CD4-positive, alpha-beta T cell treated with Interleukin-15 for 1 hour (primary cell): ENCODE measurements around the gene TOR4A.

Experiments
- DNase-seq: peaks from one replicate; pipeline ENCODE4 v3.0.0-alpha.2; 2020

TOR4A gene

DNA sequence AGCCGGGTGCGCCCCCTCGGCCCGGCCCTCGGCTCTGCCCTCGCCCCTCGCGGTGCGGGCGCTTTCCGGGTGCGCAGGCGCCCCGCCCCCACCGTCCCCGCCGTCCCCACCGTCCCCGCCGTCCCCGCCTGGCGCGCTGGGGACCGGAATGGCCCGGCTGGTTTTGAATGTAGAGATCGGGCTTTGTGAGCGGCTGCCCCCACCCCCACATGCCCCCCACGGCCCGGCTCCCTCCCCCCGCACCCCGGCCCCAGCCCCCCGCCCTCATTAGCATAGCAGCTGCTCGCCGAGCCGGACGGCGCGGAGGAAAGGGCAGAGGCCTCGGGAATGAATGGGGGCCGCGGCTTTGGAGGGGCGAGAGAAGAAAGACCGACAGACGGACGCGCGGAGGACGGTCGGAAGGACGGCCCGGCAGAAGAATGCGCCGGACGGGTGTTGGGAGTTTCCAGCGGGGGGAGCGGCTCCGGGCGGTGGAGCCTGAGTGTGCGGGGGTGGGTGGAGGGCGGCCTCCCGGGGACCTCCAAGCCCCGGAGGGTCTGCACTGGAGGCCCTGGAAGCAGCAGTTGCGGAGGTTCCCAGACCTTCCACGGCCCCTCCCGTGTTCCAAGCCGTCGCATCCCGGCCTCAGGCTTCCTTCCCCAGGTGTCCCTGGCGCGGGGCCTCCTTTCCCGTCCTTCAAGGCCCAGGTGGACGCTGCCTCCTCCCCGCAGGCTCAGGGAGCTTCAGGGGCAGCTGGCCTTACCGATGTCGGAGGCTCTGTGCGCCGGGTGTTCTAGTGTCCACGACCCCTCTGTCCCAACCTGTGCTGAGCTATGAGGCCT is 18.5 kb downstream of the TOR4A start:
- DNase-seq = no peak

DNA sequence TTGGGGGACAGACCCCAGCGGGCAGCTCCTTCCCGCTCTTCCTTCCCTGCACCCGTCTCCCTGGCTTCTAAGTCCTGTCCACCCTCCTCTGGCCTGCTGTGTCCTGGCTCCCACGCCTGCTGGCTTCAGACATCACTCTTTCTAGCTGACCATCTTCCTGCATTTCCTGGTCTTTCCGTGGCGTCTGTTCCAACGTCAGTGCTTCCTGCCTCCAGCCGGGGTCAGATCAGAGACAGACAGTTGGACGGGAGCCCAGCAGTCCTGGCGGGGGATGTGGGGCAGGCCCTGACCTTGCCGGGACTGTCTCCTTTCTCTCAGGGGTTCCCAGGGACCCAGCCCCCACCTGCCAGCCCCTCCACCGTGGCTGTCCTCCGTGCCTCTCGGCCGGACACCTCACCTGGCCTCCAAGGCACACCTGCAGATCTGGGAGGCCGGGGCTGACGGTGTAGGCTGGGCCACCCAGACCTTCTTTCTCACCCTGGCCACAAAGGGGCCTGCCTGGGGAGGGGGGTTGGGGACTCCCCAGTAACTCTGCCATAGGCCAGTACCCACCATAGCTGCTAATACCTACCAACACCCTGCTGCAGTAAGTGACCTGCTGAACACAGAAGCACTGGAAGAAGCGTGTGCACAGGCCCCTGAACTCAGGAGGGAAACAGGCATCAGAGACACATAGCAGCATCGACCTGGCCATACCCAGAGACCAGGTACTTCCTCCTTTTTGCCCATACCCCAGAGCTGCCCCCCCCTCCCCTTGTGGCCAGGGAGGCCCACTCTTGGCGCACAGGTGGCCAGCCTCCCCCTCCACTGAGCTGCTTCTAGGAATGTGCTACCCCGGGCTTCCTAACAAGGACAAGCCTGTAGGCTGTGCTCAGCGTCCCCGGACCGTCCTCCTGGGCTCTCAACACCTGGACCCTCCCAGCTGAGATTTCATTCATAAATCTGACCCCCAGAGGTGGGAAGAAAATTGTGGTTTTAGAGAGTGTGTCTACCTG is 19.4 kb downstream of the TOR4A start:
- no peak for DNase-seq

DNA sequence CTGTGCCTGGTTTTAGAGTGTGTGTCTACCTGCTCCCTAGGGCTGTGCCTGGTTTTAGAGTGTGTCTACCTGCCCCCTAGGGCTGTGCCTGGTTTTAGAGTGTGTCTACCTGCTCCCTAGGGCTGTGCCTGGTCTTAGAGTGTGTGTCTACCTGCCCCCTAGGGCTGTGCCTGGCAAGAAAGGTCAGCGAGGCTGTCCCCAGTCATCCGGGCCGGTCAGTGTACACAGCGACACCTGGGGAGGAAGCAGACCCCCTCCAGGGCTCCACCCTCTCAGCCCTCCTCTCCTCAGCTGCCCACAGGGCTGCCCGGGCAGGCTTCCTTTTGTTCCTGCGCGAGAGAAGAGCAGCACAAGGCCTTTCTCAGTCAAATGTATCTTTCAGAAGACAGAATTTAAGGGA is 20.4 kb downstream of the TOR4A start:
- DNase-seq = no peak

DNA sequence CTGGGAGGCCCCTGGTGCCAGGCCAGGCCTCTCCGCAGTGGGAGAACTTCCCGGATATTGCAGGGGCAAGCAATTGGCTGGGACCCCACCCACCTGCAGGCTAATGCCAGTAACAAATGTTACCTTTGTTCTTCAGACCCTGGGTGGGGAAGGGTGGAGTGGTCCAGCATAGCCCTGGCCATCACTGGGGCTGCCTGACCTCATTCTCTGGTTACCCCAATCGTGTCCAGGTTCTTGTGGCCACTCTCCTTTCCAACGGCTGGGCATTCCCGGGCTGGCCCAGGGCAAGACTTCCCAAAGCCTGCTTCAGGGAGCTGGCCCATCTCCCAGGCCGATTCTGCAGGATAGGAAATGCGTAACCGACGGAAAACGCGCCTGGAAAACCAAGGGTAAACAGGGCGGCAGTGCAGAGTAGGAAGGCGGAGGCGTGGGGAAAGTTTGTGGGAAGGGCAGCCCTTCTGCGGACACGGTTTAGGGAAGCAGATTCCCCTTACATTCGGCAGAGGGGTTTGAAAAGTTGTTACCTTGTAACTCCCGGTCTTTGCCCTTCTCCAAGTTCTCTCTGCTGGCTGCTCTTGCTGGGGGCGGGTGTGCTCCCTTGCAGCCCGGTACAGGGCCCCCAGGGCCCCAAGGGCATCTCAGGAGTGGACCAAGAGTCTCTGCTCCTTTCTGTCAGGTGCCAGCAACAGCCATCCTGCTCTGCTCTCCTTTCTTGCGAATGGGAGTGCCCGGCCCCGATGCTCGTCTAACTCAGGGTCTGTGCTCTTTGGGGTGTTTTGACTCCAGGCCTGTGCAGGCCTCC is 21.1 kb downstream of the TOR4A start:
- DNase-seq = no peak

DNA sequence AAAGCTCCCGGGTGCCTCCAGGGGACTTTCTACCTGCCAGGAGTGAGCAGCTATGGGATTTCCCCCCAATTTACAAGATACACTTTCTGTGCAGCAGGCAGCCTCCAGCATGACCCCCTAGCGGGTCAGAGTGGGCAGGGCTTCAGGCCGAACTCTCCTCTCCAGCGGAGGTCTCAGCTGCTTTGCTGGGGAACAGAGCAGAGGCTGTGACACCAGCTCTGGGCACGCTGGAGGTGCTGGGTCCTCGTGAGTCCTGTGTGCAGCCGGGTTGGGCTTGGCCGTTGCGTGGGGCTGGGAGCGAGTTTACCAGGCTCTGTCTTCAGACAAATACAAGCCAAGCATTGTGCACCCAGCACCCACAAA is 21.7 kb downstream of the TOR4A start:
- DNase-seq = no peak

DNA sequence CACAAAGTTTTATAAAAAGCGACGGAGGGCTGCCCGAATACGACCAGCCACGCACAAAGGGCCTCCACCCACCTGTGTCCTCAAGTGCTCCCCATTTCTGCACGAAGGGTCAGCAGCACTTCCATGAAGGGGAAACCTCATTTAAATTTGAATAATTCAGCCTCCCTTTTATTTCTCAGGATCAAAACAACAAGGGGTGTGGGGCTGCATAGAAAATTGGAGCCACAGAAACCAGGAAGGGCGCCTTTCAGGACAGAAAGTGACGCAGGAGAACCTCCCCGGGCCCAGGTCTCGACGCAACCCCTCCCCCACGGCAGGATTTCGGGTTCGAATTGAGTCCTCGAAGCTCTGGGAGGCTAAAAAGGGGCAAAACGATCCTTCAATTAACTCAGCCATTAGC is 22.4 kb downstream of the TOR4A start:
- no peak for DNase-seq

DNA sequence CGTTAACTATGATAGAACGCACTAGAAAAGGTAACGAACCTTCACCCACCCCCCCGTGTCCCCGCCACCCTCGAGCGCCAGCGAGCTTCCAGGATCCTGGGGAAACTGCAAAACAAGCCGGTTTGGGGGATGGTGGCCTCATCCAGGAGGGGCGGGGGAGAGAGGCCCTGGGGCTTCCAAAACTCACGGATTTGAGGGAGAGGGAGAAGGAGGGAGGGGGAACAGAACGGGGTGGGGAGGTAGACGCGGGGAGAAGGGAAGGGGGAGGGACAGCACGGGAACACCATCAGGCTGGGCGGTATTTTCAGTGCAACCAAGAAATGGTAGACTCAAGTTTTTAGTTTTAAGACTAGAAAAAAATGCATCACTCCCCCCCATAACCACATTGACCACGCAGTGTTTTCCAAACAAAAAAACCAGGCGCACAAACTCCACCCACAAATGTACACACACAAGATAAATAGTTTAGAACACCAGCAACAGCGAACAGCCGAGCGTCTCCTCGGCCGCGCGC is 23.1 kb downstream of the TOR4A start:
- no peak for DNase-seq

DNA sequence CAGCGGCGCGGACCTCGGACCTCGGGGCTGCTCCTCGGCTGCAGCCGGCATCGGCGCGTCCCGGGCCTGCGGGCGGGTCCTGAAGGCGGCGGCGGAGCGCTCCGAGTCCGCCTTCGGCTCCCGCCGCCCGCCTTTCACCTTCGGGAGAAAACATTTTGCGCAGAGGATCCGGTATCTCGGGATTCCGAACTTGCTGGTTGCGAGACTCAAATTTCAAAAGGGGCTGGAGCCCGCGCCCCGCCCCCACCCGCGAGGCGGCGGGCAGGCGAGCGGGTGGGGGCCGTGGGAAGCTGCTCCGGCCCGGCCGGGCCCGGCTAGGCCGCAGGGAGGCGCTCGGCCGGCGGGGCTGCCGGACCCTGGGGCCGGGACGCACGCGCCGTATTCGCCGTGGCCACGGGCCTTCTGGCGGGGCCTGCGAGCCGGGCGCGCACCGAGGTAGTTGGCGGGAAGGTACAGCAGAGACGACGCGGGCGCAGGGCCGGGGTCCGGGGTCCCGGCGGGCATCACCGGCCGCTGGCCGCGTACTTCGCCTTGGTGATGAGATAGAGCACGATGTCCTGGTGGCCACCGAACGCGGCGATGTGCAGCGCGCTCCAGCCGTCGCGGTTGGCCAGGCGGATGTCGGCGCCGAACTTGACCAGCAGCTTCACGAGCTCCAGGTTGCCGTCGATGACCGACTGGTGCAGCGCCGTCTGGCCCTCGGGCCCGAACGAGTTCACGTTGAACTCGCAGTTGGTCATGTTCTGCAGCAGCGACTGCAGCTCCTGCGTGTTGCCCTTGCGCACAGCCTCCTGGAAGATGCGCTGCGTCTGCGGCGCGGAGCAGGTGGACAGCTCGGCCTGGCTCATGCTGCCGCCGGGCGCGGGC is 23.8 kb downstream of the TOR4A start:
- no peak for DNase-seq

DNA sequence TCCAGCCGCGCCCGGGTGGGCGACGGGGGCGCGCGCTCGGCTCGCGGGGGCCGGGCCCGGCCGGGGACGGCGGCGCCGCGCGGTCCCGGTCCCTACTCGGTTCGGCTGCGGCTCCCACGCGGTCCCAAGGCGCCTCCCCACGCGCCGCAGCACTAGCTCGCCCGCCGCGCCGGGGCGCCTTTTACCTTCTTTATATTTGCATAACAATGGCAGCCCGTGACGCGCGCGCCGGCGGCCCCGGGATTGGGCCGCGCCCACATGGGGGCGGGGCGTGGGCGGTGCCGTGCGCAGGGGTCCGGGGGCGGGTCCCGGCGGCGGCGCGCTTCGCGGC is 24.6 kb downstream of the TOR4A start, which contains the start of gene NRARP:
TSS of gene NRARP (minus strand) at position 154 of the 331 bp plus-strand sequence. CDS start 343 bp downstream, outside the sequence.
- peak; percentile 88 for DNase-seq

DNA sequence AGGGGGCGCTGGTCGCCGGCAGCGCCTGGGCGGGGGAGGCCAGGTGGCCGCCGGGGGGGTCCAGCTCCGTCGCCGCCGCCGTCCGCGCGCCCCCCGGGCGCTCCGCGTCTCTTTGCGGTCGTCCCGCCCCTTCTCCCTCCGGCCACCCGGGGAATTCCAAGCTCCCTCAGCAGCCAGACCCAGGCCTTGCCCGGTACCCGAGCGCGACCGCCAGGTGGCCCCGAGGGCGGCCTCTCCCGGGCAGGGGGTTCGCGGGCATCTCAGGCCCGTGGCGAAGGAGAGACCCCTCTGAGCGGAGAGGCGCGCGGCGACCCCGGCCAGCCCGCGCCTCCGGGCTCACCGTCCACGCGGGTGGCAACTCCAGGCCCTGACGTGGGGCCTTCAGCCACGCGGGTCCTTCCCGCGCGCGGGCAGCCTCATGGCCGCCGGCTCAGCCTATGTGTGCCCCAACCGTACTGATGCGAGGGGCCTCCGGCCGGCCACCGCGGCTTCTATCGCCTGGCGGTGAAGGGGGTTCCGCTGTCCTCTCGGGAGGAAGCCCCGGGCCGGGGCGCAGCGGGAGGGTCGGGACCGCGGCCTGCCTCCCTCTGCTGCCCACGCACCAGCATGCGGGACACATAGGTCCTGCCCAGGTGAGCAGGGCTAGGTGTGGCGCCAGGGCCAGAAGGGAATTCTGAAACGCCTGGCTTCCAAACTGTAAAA is 25.1 kb downstream of the TOR4A start:
- no peak for DNase-seq

DNA sequence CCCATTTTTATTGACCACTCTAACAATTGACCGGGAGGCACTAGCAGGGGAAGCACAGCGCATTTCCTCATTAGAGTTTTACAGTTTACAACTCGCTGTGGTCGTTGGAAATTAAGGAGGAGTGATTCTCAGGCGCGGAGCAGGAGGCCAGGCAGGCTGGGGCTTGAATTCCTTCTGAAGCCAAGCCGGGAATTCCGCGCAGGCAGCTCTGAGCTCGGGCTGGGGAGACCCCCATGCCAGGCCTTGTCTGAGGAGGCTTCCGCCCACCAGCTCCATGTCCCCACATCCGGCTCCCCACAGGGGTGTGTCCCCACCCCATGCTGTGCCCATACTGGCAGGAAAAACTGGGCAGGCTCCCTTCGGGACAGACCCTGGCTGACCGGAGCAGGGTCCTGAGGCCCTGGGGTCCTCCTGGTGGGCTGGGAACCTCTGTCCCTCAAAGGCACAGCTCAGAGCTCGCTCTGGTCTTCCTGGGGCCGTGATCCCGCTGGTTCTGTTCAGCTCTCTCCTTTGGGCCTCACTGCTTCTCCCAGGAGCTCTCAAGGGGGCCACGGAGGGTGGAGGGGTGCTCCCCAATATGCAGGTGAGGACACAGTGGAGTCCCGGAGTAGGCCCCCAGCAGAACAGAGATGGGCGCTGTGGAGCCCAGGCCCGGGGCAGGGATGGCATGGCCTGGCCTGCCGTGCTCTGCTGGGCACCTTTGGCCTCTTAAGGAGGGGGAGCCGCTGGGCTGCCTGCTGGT is 25.8 kb downstream of the TOR4A start:
- DNase-seq = no peak

DNA sequence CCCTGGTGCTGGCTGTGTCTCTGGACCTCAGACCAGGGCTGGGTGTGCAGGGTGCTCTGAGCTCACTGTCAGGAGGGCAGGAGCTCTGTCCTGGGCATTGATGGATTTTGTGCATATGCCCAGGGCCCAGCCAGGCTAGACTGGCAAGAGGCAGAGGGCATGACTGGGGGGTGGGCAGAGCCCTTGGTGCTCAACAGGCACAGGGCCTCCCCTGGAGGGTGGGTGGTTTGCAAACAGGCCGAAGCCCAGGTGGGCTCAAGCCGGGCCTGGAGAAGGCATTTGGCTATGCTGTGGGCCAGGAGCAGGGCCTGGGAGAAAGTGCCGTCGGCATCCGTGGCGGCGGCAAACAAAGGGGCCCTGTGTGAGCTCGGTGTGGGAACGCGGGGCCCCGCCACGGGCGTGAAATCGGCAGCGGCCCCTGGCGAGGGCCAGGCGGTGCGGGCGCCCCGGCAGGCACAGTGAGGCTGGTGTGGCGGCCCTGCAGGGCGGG is 26.4 kb downstream of the TOR4A start:
- no peak for DNase-seq

DNA sequence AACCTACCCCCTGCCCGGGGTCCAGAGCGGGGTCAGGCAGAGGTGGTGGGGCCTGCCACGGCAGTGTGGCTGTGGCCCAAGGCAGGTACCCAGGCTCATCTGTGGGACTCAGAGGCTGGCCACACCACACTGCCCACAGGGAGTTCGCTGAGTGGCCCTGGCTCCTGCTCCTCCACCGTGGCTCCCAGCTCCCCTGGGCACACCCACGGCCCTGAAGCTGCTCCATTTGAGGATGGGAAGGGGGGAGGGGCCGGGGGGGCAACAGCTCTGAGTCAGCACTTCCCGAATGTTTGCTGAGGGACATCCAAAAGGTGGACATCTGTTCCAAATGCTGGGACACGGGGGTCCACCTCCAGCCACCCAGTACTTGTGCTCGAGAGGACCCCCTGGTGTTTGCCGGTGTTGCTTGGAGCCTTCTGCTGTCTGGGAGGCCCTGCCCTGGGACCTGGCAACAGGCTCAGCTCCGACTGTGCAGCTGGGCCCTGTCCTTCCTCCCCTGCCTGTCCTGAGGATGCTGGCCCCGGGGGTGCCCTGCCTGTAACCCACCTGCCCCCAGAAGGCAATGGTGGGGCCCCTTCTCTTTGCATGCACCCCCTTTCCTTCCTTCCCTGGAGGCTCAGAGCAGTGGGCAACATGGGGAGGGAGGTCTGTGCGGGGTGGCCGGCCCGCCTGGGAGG is 27.0 kb downstream of the TOR4A start:
- DNase-seq = no peak

DNA sequence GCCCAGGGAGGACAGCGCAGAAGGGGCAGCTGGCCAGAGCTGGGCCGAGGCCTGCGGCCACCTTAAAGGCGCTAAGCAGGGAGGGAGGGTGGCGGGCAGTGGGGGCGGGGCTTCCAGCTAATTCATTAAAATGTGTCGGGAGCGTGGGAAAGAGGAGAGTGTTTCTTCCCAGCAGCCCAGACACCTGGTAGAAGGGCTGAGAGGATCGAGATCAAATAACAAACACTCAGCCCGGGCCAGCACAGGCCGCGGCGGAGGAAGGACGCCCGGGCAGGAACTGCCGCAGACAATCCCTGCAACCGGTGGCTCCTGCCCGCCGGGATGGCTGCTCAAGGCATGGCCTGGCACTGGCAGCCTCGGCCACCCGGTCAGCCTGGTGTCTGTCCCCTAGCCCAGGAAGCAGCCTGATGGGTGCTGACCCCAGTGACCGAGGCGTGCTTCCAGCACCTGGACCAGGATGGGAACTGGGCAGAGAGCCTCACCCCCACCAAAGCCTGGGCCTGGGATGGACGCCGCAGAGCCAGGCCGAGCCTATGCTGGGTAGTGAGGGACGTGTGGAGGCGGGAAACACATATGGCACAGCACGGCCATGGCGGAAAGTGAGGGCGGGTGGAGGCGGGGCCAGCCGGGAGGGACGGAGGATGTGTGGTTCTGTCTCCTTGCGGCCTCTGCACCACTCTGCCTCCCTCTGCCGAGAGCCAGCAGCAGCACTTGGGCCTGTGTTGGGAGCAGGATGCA is 27.7 kb downstream of the TOR4A start:
- DNase-seq = peak; percentile 46

DNA sequence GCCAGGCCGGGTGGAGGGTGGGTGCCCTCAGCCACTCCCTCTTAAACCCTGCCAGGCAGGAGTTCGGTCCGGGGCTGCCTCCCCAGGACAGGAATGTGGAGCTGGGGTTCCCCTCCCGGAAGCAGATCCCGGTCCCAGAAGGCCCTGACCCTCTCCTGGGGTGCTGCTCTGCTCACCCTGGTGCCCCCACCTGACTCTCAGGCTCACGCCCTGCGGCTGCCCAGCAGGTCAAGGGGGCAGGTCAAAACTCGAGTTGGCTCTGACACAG is 28.2 kb downstream of the TOR4A start:
- DNase-seq = no peak

DNA sequence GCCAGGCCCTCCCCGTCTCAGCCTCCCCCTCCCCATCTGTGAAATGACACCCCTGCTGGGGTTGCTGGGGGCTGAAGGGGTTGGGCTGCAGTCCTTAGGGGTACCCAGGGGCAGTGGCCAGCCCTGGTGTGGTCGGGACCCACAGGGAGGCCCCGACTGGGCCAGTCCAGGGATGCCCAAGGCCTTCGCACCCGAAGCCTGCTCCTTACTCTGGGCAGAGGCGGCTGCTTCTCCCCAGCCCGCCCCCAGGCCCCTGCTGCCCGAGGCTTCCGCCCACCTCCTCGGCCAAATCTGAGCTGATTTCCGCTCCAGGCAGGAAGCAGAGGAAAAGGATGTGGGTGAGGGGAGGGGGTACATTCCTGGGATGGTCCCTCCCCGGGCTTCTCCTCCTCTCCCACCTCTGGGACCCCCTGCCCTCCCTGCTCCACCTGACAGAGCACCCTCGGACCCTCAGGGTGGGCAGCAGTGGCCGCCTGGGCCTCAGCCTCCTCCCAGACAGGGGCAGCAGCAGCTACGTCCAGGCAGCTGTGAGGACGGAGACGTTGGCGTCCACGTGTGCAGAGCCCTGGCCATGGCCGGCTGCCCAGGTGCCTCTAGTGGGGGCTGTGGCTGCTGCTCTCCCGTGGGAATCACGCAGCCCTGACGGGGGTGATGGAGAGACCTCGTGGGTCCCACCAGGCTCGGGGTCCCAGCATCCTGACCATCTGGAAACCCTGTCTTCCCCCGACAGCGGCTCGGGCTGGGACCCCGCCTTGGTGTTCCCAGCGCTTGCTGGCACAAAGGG is 28.7 kb downstream of the TOR4A start:
- DNase-seq = no peak

DNA sequence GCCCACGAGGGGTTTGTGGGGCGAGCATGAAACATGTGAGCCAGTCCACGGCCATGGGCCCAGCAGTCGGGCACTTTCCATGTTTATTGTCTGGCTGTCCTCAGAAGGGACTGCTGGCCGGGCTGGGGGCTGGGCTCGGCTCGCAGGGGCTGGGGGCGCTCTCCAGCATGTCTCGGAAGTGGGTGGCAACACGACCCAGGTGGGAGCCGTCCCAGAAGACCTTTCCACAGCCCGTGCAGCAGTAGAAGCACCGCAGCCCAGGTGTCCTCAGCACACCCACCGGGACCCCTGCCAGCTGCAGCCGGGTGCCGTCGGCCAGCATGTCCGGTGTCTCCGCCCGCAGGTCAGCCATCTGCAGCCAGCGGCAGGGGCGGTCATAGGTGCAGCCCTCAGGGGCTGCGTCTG is 29.3 kb downstream of the TOR4A start:
- no peak for DNase-seq
